ENCODE data around the gene PDE8A.

Gene PDE8A

GRCh38 chr15:85007741-85008397 is 26.2 kb downstream of the PDE8A start:
- Mint-ChIP-seq H3K9me3 (peaks cover 2% of the 10 kb centered on the region), H3K4me1 (peaks cover 38% of the 10 kb centered on the region), H3K27me3 (ENCODE audit: low read depth) (no peaks in the 10 kb centered on the region), H3K27ac (no peak overlapping the region), H3K36me3 (ENCODE audit: low read depth) (no peaks in the 10 kb centered on the region), H3K4me3 (no peak overlapping the region)
- TF ChIP-seq CTCF (IDR thresholded peaks at IDR 0.05; ENCODE audit: unreplicated experiment in 3 of 3) = no peak

GRCh38 chr15:85008474-85009260 is 27.0 kb downstream of the PDE8A start:
- H3K9me3 Mint-ChIP-seq = peaks cover 2% of the 10 kb centered on the region
- no peak overlapping the region for H3K4me3 Mint-ChIP-seq
- H3K36me3 Mint-ChIP-seq (ENCODE audit: low read depth) = no peaks in the 10 kb centered on the region
- peaks cover 38% of the 10 kb centered on the region for H3K4me1 Mint-ChIP-seq
- no peaks in the 10 kb centered on the region for H3K27me3 Mint-ChIP-seq (ENCODE audit: low read depth)
- no peak overlapping the region for H3K27ac Mint-ChIP-seq
- TF ChIP-seq CTCF (IDR thresholded peaks at IDR 0.05; ENCODE audit: unreplicated experiment in 3 of 3) = no peak

- Mint-ChIP-seq H3K9me3 (peaks cover 2% of the 10 kb centered on the region), H3K27me3 (ENCODE audit: low read depth) (no peaks in the 10 kb centered on the region), H3K27ac (peak overlapping the region in 1 of 3 experiments; percentile 18), H3K4me1 (peaks cover 38% of the 10 kb centered on the region), H3K36me3 (ENCODE audit: low read depth) (no peaks in the 10 kb centered on the region), H3K4me3 (no peak overlapping the region)
- no peak for TF ChIP-seq CTCF (IDR thresholded peaks at IDR 0.05; ENCODE audit: unreplicated experiment in 3 of 3)
Observed at GRCh38 chr15:85009435-85009834, 27.8 kb downstream of the PDE8A start.

GRCh38 chr15:85010071-85010385 is 28.4 kb downstream of the PDE8A start:
- Mint-ChIP-seq H3K27ac (peak overlapping the region in 2 of 3 experiments; percentile 18), H3K9me3 (peaks cover 2% of the 10 kb centered on the region), H3K36me3 (ENCODE audit: low read depth) (no peaks in the 10 kb centered on the region), H3K27me3 (ENCODE audit: low read depth) (no peaks in the 10 kb centered on the region), H3K4me1 (peaks cover 38% of the 10 kb centered on the region), H3K4me3 (no peak overlapping the region)
- TF ChIP-seq CTCF (IDR thresholded peaks at IDR 0.05; ENCODE audit: unreplicated experiment in 3 of 3) = no peak

GRCh38 chr15:85010386-85011159 is 28.9 kb downstream of the PDE8A start:
- no peaks in the 10 kb centered on the region for H3K27me3 Mint-ChIP-seq (ENCODE audit: low read depth)
- no peak overlapping the region for H3K4me3 Mint-ChIP-seq
- H3K27ac Mint-ChIP-seq = peak overlapping the region; percentile 25 to 50 (median 32)
- peak; percentile 28 to 47 (median 35) for TF ChIP-seq CTCF (IDR thresholded peaks at IDR 0.05; ENCODE audit: unreplicated experiment in 3 of 3)
- H3K36me3 Mint-ChIP-seq (ENCODE audit: low read depth) = no peaks in the 10 kb centered on the region
- H3K4me1 Mint-ChIP-seq = peaks cover 38% of the 10 kb centered on the region
- H3K9me3 Mint-ChIP-seq = peaks cover 2% of the 10 kb centered on the region
